Peyer's patch (tissue), 4 donors: ENCODE measurements around the gene ZFR2.

Source experiments
- POLR2A ChIP-seq, 2 donors: fragments of 450-650 bp; IDR thresholded peaks; one replicate each; pipeline ENCODE4 v1.5.1; 2017; ENCODE audit warnings: antibody characterized with exemption in 2 of 2, mild to moderate bottlenecking in 2 of 2, moderate library complexity in 2 of 2
- TF ChIP-seq, protein P1 (sequence below), 6 experiments: fragments of 450-650 bp in 4 of 6; fragments of 200-600 bp in 2 of 6; sonication (generic) in 1 of 6; IDR thresholded peaks; one replicate each; pipeline ENCODE4 v1.5.1; 2017 to 2019; ENCODE audit warnings: antibody characterized with exemption in 6 of 6, mild to moderate bottlenecking in 3 of 6, moderate library complexity in 1 of 6

DNA sequence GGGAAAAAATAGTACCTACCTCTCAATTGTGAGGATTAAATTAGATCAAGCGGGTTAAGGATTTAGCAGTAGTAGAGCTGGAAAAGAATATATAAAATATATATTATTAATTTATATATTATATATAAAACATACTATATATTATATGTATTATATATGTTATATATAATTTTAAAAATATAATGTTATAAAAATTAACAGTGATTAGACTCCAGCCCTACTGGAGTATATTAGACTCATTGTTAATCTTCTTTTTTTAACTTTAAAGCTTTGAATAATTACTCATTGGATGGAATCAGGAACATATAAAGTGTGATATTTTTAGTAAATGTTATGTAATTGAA lies 106.7 kb downstream of the ZFR2 start:
- no peak for TF ChIP-seq POLR2A (IDR thresholded peaks at IDR 0.05)
- TF ChIP-seq, protein P1, sequence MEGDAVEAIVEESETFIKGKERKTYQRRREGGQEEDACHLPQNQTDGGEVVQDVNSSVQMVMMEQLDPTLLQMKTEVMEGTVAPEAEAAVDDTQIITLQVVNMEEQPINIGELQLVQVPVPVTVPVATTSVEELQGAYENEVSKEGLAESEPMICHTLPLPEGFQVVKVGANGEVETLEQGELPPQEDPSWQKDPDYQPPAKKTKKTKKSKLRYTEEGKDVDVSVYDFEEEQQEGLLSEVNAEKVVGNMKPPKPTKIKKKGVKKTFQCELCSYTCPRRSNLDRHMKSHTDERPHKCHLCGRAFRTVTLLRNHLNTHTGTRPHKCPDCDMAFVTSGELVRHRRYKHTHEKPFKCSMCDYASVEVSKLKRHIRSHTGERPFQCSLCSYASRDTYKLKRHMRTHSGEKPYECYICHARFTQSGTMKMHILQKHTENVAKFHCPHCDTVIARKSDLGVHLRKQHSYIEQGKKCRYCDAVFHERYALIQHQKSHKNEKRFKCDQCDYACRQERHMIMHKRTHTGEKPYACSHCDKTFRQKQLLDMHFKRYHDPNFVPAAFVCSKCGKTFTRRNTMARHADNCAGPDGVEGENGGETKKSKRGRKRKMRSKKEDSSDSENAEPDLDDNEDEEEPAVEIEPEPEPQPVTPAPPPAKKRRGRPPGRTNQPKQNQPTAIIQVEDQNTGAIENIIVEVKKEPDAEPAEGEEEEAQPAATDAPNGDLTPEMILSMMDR (IDR thresholded peaks at IDR 0.05), result no peak
